ENCODE measurements around the gene MCCC1.
"Not testable (repeated sequence)": the region's sequence is repeated elsewhere in the genome, so short reads cannot be mapped to it uniquely, and the experiment has no call there.

Gene MCCC1

DNA sequence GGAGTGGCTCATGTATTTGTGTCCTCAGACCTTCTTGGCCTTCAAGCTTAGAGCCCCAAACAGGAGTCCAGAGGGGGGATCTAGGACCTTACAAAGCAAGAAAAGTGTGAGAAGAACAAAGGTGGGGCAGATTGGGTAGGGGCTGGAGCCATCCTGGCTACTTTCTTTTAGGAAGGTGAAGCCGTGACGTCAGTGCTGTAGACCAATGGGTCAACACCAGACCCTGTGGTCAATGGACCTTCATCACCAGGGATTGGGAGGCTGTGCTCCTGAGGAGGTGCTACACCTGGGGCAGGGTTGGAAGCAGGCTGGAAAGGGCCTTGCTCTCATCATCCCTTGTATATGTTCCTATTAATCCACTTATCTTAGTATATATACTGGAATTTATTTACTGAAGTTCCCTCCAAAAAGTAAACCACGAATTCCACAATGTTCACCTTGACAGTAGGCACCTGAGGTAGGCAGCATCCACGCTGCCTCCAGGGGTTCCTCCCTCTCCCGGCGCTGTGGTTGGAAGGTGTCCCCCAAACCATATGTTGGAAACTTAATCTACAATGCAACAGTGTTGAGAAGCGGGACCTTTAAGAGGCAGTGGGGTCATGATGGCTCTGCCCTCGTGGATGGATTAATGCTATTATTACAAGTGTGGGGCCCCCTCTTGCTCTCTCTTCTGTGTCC, 21.4 kb upstream of the MCCC1 start:
- Histone ChIP-seq H3K27me3 (ENCODE audit: insufficient read depth, low read depth, severe bottlenecking) (peaks cover 6% of the 10 kb centered on the region), H3K36me3 (no peaks in the 10 kb centered on the region), H3K4me3 (ENCODE audit: low read depth, low read length) (no peak overlapping the region), H3K9me3 (ENCODE audit: severe bottlenecking) (no peaks in the 10 kb centered on the region), H3K27ac (no peak overlapping the region)
- no peak for DNase-seq
- TF ChIP-seq, protein P1, sequence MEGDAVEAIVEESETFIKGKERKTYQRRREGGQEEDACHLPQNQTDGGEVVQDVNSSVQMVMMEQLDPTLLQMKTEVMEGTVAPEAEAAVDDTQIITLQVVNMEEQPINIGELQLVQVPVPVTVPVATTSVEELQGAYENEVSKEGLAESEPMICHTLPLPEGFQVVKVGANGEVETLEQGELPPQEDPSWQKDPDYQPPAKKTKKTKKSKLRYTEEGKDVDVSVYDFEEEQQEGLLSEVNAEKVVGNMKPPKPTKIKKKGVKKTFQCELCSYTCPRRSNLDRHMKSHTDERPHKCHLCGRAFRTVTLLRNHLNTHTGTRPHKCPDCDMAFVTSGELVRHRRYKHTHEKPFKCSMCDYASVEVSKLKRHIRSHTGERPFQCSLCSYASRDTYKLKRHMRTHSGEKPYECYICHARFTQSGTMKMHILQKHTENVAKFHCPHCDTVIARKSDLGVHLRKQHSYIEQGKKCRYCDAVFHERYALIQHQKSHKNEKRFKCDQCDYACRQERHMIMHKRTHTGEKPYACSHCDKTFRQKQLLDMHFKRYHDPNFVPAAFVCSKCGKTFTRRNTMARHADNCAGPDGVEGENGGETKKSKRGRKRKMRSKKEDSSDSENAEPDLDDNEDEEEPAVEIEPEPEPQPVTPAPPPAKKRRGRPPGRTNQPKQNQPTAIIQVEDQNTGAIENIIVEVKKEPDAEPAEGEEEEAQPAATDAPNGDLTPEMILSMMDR (IDR thresholded peaks at IDR 0.05; ENCODE audit: low read depth, low read length): no peak

DNA sequence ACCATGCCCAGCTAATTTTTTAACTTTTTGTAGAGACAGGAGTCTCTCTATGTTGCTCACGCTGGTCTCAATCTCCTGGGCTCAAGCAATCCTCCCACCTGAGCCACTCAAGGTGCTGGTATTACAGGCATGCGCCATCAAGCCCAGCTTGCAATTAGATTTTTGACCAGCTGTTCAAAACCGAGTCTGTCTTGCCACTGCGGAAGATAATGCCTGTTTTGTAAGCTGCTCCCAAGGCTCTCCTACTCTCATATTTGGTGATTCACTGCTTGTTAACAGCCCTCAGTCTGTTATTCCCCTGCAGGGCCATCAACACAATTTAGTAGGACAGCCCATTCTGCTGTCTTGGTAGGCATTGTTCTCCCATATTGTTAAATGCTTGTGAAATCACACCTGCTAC, 17.8 kb upstream of the MCCC1 start:
- Histone ChIP-seq H3K27ac (no peak overlapping the region), H3K36me3 (no peaks in the 10 kb centered on the region), H3K9me3 (ENCODE audit: severe bottlenecking) (no peaks in the 10 kb centered on the region), H3K4me3 (ENCODE audit: low read depth, low read length) (no peak overlapping the region), H3K27me3 (ENCODE audit: insufficient read depth, low read depth, severe bottlenecking) (peaks cover 6% of the 10 kb centered on the region)
- no peak for DNase-seq
- TF ChIP-seq, protein P1 (IDR thresholded peaks at IDR 0.05; ENCODE audit: low read depth, low read length): no peak

GRCh38 chr3:183116025-183116614, 16.8 kb upstream of the MCCC1 start:
- H3K9me3 ChIP-seq (ENCODE audit: severe bottlenecking): no peaks in the 10 kb centered on the region
- no peaks in the 10 kb centered on the region for H3K36me3 ChIP-seq
- H3K4me3 ChIP-seq (ENCODE audit: low read depth, low read length): peak overlapping the region; percentile 42
- DNase-seq: peak; percentile 84
- TF ChIP-seq, protein P1 (IDR thresholded peaks at IDR 0.05; ENCODE audit: low read depth, low read length): no peak
- H3K27me3 ChIP-seq (ENCODE audit: insufficient read depth, low read depth, severe bottlenecking): peaks cover 6% of the 10 kb centered on the region
- no peak overlapping the region for H3K27ac ChIP-seq

DNA sequence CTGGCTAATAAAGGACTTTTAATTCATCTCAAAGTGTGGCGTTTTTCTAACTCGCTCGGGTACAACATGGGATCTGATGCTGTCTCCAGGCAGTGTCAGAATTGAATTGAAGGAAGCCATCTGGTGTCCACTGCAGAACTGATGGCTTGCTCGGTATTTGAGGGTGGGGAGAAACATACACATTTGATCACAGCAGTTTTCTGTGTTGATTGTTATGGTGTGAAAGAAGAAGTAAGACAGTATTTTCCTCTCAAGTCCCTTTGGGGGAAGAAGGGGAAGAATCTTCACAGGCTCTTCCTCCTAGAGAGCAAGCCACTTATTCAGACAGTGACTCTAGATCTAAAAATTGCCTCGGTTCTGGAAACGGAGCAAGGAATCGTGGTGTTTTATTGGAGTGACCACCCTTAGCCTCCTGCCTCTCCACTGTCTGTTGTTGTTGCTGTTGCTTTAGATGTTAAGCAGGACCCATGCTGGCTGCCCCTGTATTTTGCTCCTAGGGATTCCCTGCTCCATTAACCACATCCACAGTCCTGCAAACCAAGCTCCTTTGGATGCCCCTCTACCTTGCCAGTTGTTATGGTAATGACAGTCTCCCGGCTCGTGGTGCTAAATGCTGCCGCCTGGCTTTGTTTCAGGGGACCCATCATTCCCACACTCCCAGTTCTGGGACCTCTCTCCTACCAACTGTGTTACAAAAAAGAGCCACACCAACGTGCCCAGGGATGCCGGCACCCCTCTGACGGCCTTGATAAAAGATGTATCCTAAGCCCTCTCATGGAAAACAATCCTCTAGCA, 15.3 kb upstream of the MCCC1 start:
- Histone ChIP-seq H3K4me3 (ENCODE audit: low read depth, low read length) (no peak overlapping the region), H3K27ac (no peak overlapping the region), H3K36me3 (no peaks in the 10 kb centered on the region), H3K27me3 (ENCODE audit: insufficient read depth, low read depth, severe bottlenecking) (peaks cover 6% of the 10 kb centered on the region), H3K9me3 (ENCODE audit: severe bottlenecking) (no peaks in the 10 kb centered on the region)
- TF ChIP-seq, protein P1 (IDR thresholded peaks at IDR 0.05; ENCODE audit: low read depth, low read length): no peak
- DNase-seq: no peak

DNA sequence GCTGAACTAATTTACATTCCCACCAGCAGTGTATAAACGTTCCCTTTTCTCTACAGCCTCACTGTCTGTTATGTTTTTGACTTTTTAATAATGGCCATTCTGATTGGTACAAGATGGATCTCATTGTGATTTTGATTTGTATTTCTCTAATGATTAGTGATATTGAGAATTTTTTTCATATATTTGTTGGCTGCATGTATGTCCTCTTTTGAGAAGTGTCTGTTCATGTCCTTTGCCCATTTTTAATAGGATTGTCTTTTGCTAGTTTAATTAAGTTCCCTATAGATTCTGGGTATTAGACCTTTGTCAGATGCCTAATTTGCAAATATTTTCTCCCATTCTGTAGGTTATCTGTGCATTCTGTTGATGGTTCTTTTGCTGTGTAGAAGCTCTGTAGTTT, 10.6 kb upstream of the MCCC1 start:
- not testable (repeated sequence) for H3K36me3 ChIP-seq, H3K27ac ChIP-seq, DNase-seq

GRCh38 chr3:183108470-183108869, 9.2 kb upstream of the MCCC1 start:
- no peak overlapping the region for H3K4me3 ChIP-seq (ENCODE audit: low read depth, low read length)
- no peaks in the 10 kb centered on the region for H3K27me3 ChIP-seq (ENCODE audit: insufficient read depth, low read depth, severe bottlenecking)
- H3K9me3 ChIP-seq (ENCODE audit: severe bottlenecking): no peaks in the 10 kb centered on the region
- H3K36me3 ChIP-seq: no peaks in the 10 kb centered on the region
- no peak overlapping the region for H3K27ac ChIP-seq
- DNase-seq: no peak
- TF ChIP-seq, protein P1 (IDR thresholded peaks at IDR 0.05; ENCODE audit: low read depth, low read length): no peak

More for the DNA sequence above, 10.6 kb upstream of the MCCC1 start:
- not testable (repeated sequence) for H3K9me3 ChIP-seq (ENCODE audit: severe bottlenecking); H3K27me3 ChIP-seq (ENCODE audit: insufficient read depth, low read depth, severe bottlenecking); H3K4me3 ChIP-seq (ENCODE audit: low read depth, low read length)

Data from WERI-Rb-1 (cell line).